ENCODE measurements around the gene MXI1.

The MXI1 gene

GRCh38 chr10:110207011-110207804 lies at the start of gene MXI1:
TSS of gene MXI1 (plus strand) at chr10:110207605. CDS start at chr10:110207809, 204 bp downstream.
- DNase-seq (ENCODE audit: low read depth): no peak

GRCh38 chr10:110158051-110159005 lies 49.1 kb upstream of the MXI1 start:
- no peak for DNase-seq (ENCODE audit: low read depth)

- no peak for DNase-seq (ENCODE audit: low read depth)
Observed at GRCh38 chr10:110160081-110160480, 47.3 kb upstream of the MXI1 start.

- no peak for DNase-seq (ENCODE audit: low read depth)
Observed at GRCh38 chr10:110160522-110160921, 46.9 kb upstream of the MXI1 start.

- DNase-seq (ENCODE audit: low read depth): no peak
Observed at GRCh38 chr10:110162741-110163145, 44.7 kb upstream of the MXI1 start.

- DNase-seq (ENCODE audit: low read depth): no peak
Observed at GRCh38 chr10:110163192-110163773, 44.1 kb upstream of the MXI1 start.

GRCh38 chr10:110163841-110164240 lies 43.6 kb upstream of the MXI1 start:
- DNase-seq (ENCODE audit: low read depth): no peak

- DNase-seq (ENCODE audit: low read depth): no peak
Observed at GRCh38 chr10:110165239-110165638, 42.2 kb upstream of the MXI1 start.

- DNase-seq (ENCODE audit: low read depth): no peak
Observed at GRCh38 chr10:110167149-110167548, 40.3 kb upstream of the MXI1 start.

- no peak for DNase-seq (ENCODE audit: low read depth)
Observed at GRCh38 chr10:110168601-110169481, 38.6 kb upstream of the MXI1 start.

GRCh38 chr10:110169586-110169985 lies 37.8 kb upstream of the MXI1 start:
- no peak for DNase-seq (ENCODE audit: low read depth)

GRCh38 chr10:110170142-110170971 lies 37.0 kb upstream of the MXI1 start:
- no peak for DNase-seq (ENCODE audit: low read depth)

GRCh38 chr10:110171032-110171431 lies 36.4 kb upstream of the MXI1 start:
- DNase-seq (ENCODE audit: low read depth): no peak

GRCh38 chr10:110172155-110172554 lies 35.2 kb upstream of the MXI1 start:
- DNase-seq (ENCODE audit: low read depth): no peak

GRCh38 chr10:110174201-110174600 lies 33.2 kb upstream of the MXI1 start:
- no peak for DNase-seq (ENCODE audit: low read depth)

GRCh38 chr10:110174816-110175215 lies 32.6 kb upstream of the MXI1 start:
- no peak for DNase-seq (ENCODE audit: low read depth)

GRCh38 chr10:110175406-110175805 lies 32.0 kb upstream of the MXI1 start:
- no peak for DNase-seq (ENCODE audit: low read depth)

- no peak for DNase-seq (ENCODE audit: low read depth)
Observed at GRCh38 chr10:110176141-110177030, 31.0 kb upstream of the MXI1 start.

- no peak for DNase-seq (ENCODE audit: low read depth)
Observed at GRCh38 chr10:110179220-110179619, 28.2 kb upstream of the MXI1 start.

GRCh38 chr10:110181451-110181850 lies 26.0 kb upstream of the MXI1 start:
- no peak for DNase-seq (ENCODE audit: low read depth)
